Heart left ventricle (tissue), 16 donors: ENCODE measurements around the gene BRD1. TPM values are rescaled to one million over a fixed set of nuclear protein-coding genes. Genes with fewer than 3 reads are reported as not detected.

Experiments
- ATAC-seq, 4 donors: fragments of 200-7000 bp; cut with Tn5 transposase; one replicate each; pipeline ENCODE4 v1.9.1; 2020 to 2022; ENCODE audit warnings: moderate library complexity in 4 of 4, mild to moderate bottlenecking in 3 of 4, moderate number of reproducible peaks in 1 of 4
- DNase-seq, 5 donors: peaks; one replicate each; pipeline ENCODE4 v3.0.0-alpha.2; 2020
- H3K27ac ChIP-seq, 12 donors: fragments of 200-600 bp; sonication (generic) in 4 of 12; one replicate each; pipeline versions ENCODE4 v1.5.0 to v1.8.0; 2016 to 2022; ENCODE audit warnings: mild to moderate bottlenecking in 2 of 12
- H3K27me3 ChIP-seq, 9 donors: fragments of 200-600 bp; sonication (generic) in 2 of 9; one replicate each; pipeline versions ENCODE4 v1.5.1 to v1.8.0; 2016 to 2022; ENCODE audit warnings: mild to moderate bottlenecking in 3 of 9
- H3K36me3 ChIP-seq, 9 donors: fragments of 200-600 bp; sonication (generic) in 2 of 9; one replicate each; pipeline versions ENCODE4 v1.5.0 to v1.8.0; 2018 to 2022; ENCODE audit warnings: mild to moderate bottlenecking in 2 of 9
- H3K4me1 ChIP-seq, 12 donors: fragments of 200-600 bp; sonication (generic) in 4 of 12; one replicate each; pipeline versions ENCODE4 v1.5.0 to v1.8.0; 2016 to 2022; ENCODE audit warnings: mild to moderate bottlenecking in 3 of 12
- H3K4me3 ChIP-seq, 12 donors: fragments of 200-600 bp; sonication (generic) in 4 of 12; one replicate each; pipeline versions ENCODE4 v1.5.0 to v1.8.0; 2017 to 2022; ENCODE audit warnings: mild to moderate bottlenecking in 9 of 12, moderate library complexity in 4 of 12
- H3K9me3 ChIP-seq, 12 donors: fragments of 200-600 bp; sonication (generic) in 4 of 12; one replicate each; pipeline versions ENCODE4 v1.5.0 to v1.8.0; 2016 to 2022; ENCODE audit warnings: mild to moderate bottlenecking in 1 of 12
- CTCF ChIP-seq, 12 donors: fragments of 200-600 bp; sonication (generic) in 4 of 12; IDR thresholded peaks; one replicate each; pipeline versions ENCODE4 v1.5.0 to v1.8.0; 2018 to 2022; ENCODE audit warnings: antibody characterized with exemption in 12 of 12, mild to moderate bottlenecking in 5 of 12
- POLR2A ChIP-seq, 2 donors: fragments of 450-650 bp; IDR thresholded peaks; one replicate each; pipeline ENCODE4 v1.6.1; 2017; ENCODE audit warnings: antibody characterized with exemption in 2 of 2, mild to moderate bottlenecking in 2 of 2, moderate library complexity in 2 of 2
- WGBS, 4 donors: extraction: QIAGEN DNeasy Blood & Tissue Kit in 2 of 4; methylation state at CpG; one replicate each; pipeline versions ENCODE4 v1.1.5 to v1.1.7; 2013 to 2018; 5-methylcytosine and 5-hydroxymethylcytosine counted together
- intact Hi-C, 10 donors: fragments of 100-400 bp; cut with DNase I; formaldehyde crosslinking; loops; one replicate each; pipeline versions ENCODE4 v1.11.1 to v1.14.2; 2022
- polyA plus RNA-seq, 2 donors: library from polyadenylated mRNA; stranded (reverse); fragments of 200-250 nt; gene quantifications; one replicate each; pipeline ENCODE4 v1.2.3, GENCODE V29; 2013
- total RNA-seq, 9 donors: library from RNA; depleted of rRNA in 2 of 9; stranded (reverse); fragments of >200 nt in 2 of 9; fragmentation: NEBNext Ultra II Directional in 3 of 9; extraction: Animal tissue kit (Norgen Biotek cat#: 25700) in 3 of 9; gene quantifications; one replicate each; pipeline versions ENCODE4 v1.1.0 to v1.2.4, GENCODE V29; 2016 to 2023
- donor health status: ischemic (EF 13 %, LVEDD 7.1; RV severe dilation, severe dysfunction).
- donor health status: healthy with polysubstance abuse.
- donor health status: DM: no; HTN: yes; CAD: no.
- donor health status: DM: no; HTN: no; CAD: no.
- donor health status: ischemic (EF 25% LVEDD 6.9; RV normal size, moderate dysfunction).
- donor health status: ischemic (EF 25% LVEDD 5.7; RV mildly dilated, moderate dysfunction).
- donor health status: healthy.
- donor health status: DM: yes; HTN: yes; CAD: no.
- donor health status: ischemic (EF 35%, LVEDD 5.7; RV mildly dilated, moderate dysfunction).
- donor health status: nonischemic (EF 11% LVEDD 7.7; RV severe dilation, severe dysfunction).
- donor health status: DM: yes; HTN: yes; CAD: no.
- donor health status: PGD.
- donor health status: ischemic (EF 29% LVEDD 5.4; RV normal size, mild dysfunction).
- donor health status: nonischemic (EF 23%, LVEDD 6.1; RV moderate dilation, normal function).

The BRD1 gene
- total and polyA plus RNA-seq, 11 donors: 12.0 to 27.0 (median 17.2) TPM

DNA sequence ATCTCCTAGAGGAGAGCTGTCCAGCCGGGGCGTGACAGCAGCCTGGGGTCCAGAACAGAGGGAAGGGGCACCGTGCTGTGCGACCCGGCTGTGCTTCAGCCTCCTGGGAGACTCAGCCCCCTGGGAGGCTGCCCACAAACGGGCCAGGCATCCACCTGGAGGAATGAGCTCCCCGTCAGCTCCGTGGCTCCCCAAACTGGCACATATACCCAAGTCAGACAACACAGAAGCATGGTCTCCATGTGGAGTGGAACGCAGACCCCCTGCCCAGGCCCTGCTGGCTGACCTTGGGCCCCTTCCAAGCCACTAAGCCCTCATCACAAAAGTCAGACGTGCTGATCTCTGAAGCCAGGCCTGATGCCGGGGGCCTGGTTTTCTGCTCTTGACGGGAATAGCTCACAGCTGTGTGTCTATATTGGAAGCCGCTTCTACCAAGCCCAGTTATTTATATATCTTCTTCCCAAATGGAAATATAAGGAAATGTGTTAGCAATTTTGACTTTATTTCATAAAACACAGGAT, 91.7 kb downstream of the BRD1 start:
- Histone ChIP-seq H3K9me3 (peaks cover 0 to 12% (median 0%) of the 10 kb centered on the region in 12 donors), H3K4me3 (no peak overlapping the region), H3K4me1 (no peaks in the 10 kb centered on the region), H3K27ac (no peak overlapping the region), H3K27me3 (peaks cover 0 to 45% (median 10%) of the 10 kb centered on the region in 9 donors), H3K36me3 (no peaks in the 10 kb centered on the region)
- intact Hi-C loops: loop anchor here in 1 of 10 donors (10.0 kb wide), 1 partner anchor 1161 kb away; no protein-coding TSS in a partner anchor
- 51 to 66% (median 56%) methylated on average over 11 to 13 of the region's 13 CpGs for WGBS, 4 donors
- ATAC-seq: no peak
- DNase-seq: no peak
- TF ChIP-seq CTCF (IDR thresholded peaks at IDR 0.05): no peak
- TF ChIP-seq POLR2A (IDR thresholded peaks at IDR 0.05): no peak

DNA sequence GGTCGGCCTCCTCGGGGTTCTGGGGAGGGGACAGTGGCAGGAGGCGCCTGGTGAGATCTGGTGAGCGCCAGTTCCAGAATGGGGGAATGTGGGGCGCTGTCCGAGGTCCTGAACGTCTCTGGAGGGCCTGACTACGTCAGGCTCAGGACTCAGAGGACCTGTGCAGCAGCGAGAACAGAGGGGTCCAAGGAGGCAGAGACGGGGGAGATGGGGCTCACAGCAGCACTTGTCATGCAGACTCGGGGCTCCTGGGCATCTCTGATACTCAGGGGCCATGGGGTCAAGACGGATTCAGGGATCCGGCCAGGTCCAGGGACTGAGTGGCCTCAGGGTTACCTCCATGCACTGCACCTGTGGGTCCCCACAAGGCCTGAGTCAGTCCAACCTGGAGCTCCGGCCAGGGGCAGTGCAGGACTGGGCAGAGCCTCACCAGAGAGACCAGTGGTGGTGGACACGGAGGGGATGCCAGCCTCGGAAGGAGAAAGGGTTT, 92.2 kb downstream of the BRD1 start:
- TF ChIP-seq CTCF (IDR thresholded peaks at IDR 0.05) (no peak), POLR2A (IDR thresholded peaks at IDR 0.05) (no peak)
- ATAC-seq (peak in 1 of 4 donors; percentile 38), DNase-seq (peak in 1 of 5 donors; percentile 29)
- Histone ChIP-seq H3K4me3 (no peak overlapping the region), H3K4me1 (no peaks in the 10 kb centered on the region), H3K27me3 (peaks cover 0 to 50% (median 13%) of the 10 kb centered on the region in 9 donors), H3K9me3 (peaks cover 0 to 12% (median 0%) of the 10 kb centered on the region in 12 donors), H3K27ac (no peak overlapping the region), H3K36me3 (no peaks in the 10 kb centered on the region)
- intact Hi-C loops: loop anchor here in 1 of 10 donors (10.0 kb wide), 1 partner anchor 1161 kb away; no protein-coding TSS in a partner anchor
- 12 to 34% (median 29%) methylated on average over 12 to 16 of the region's 16 CpGs for WGBS, 4 donors

DNA sequence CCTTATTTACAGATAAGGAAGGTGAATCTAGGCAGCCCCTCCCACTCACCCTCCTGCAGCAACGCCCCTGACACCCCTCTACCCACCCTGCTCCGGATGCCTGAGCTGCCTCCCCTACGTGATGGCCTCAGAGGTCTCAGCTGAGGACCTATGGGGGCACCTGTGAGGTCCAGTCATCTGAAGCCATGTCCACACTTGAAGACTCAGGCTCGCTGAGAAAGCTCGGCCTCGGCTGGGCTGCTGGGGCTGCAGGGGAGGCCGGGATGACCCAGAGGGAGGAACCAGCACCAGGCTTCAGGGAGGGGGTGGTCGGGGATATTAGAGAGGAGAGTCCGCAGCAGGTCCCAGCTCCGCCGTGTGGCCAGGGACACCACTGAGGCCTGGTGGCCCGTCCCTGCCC, 92.8 kb downstream of the BRD1 start:
- no peaks in the 10 kb centered on the region for H3K4me1 ChIP-seq
- intact Hi-C loops: loop anchor here in 1 of 10 donors (10.0 kb wide), 1 partner anchor 1160 kb away; no protein-coding TSS in a partner anchor
- peaks cover 0 to 12% (median 0%) of the 10 kb centered on the region in 12 donors for H3K9me3 ChIP-seq
- 82 to 86% (median 82%) methylated on average over 10 to 12 of the region's 12 CpGs for WGBS, 4 donors
- DNase-seq (peak in 1 of 5 donors; percentile 13), ATAC-seq (peak in 1 of 4 donors; percentile 16)
- no peak overlapping the region for H3K27ac ChIP-seq
- TF ChIP-seq CTCF (IDR thresholded peaks at IDR 0.05): no peak
- no peak for TF ChIP-seq POLR2A (IDR thresholded peaks at IDR 0.05)
- no peak overlapping the region for H3K4me3 ChIP-seq
- H3K27me3 ChIP-seq: peaks cover 0 to 53% (median 13%) of the 10 kb centered on the region in 9 donors
- no peaks in the 10 kb centered on the region for H3K36me3 ChIP-seq

DNA sequence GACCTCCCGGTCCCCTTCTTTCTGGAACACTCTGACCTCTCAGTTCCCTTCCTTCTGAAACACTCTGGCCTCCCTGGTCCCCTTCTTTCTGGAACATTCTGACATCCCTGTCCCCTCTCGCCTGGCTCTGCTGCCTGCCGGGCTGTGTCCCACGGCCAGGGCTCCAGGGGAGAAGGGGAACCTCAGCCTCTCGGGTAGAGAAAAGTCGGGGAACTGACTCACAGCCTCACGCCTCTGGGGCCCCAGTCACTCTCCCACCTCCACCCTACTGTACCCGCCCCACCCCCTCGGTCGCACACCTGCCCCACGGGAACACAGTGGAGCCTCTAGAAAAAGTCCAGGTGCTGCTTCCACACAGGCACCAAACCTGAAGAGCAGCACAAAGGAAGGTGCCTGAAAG, 93.3 kb downstream of the BRD1 start:
- Histone ChIP-seq H3K4me3 (no peak overlapping the region), H3K9me3 (peaks cover 0 to 12% (median 0%) of the 10 kb centered on the region in 12 donors), H3K27me3 (peaks cover 0 to 58% (median 13%) of the 10 kb centered on the region in 9 donors), H3K36me3 (no peaks in the 10 kb centered on the region), H3K27ac (no peak overlapping the region), H3K4me1 (no peaks in the 10 kb centered on the region)
- DNase-seq (no peak), ATAC-seq (no peak)
- no peak for TF ChIP-seq CTCF (IDR thresholded peaks at IDR 0.05)
- TF ChIP-seq POLR2A (IDR thresholded peaks at IDR 0.05): no peak
- 79 to 85% (median 82%) methylated on average over 10 to 11 of the region's 11 CpGs for WGBS, 4 donors
- intact Hi-C loops: loop anchor here in 1 of 10 donors (10.0 kb wide), 1 partner anchor 1160 kb away; no protein-coding TSS in a partner anchor
